IPS-18c (cell line): ENCODE measurements around the gene KLK5.
"Not testable (repeated sequence)": the region's sequence is repeated elsewhere in the genome, so short reads cannot be mapped to it uniquely, and the experiment has no call there.

Source experiments
- H3K4me3 ChIP-seq: 2 replicates; pipeline ENCODE4 v1.7.0; 2013; ENCODE audit warnings: low read depth, mild to moderate bottlenecking, low read length, moderate library complexity; ENCODE audit not compliant: insufficient read depth
- H3K9me3 ChIP-seq: one replicate; pipeline ENCODE4 v1.6.1; 2013; ENCODE audit warnings: mild to moderate bottlenecking, low read length, moderate library complexity; ENCODE audit not compliant: control insufficient read depth, insufficient read depth

Gene KLK5

GRCh38 chr19:50974702-50975556 is 22.1 kb upstream of the KLK5 start:
- no peak overlapping the region for H3K4me3 ChIP-seq
- H3K9me3 ChIP-seq, result peaks cover 4% of the 10 kb centered on the region

- Histone ChIP-seq H3K4me3 (no peak overlapping the region; the same call in 1 of the 2 replicates), H3K9me3 (peaks cover 2% of the 10 kb centered on the region)
Measured at GRCh38 chr19:50972795-50973376, 20.0 kb upstream of the KLK5 start.

- not testable (repeated sequence) for H3K4me3 ChIP-seq, H3K9me3 ChIP-seq
Measured at GRCh38 chr19:50969810-50970209, 17.0 kb upstream of the KLK5 start.

- Histone ChIP-seq H3K4me3 (no peak within 1 kb of the TSS; the same call in 1 of the 2 replicates), H3K9me3 (peaks cover 2% of the 10 kb centered on the region)
Measured at GRCh38 chr19:50969413-50969760, 16.5 kb upstream of the KLK5 start, which contains the start of gene KLK6. Gene KLK6, minus strand, starts transcription at chr19:50969591. Its CDS starts 1,487 bp downstream, at chr19:50968104.

- H3K9me3 ChIP-seq, result peaks cover 2% of the 10 kb centered on the region
- no peak overlapping the region; the same call in 1 of the 2 replicates for H3K4me3 ChIP-seq
Measured at GRCh38 chr19:50968716-50969412, 16.0 kb upstream of the KLK5 start.

- Histone ChIP-seq H3K4me3 (no peak overlapping the region), H3K9me3 (peaks cover 2% of the 10 kb centered on the region)
Measured at GRCh38 chr19:50967929-50968715, 15.3 kb upstream of the KLK5 start.

GRCh38 chr19:50964266-50964665 is 11.4 kb upstream of the KLK5 start:
- H3K4me3 ChIP-seq, result no peak overlapping the region
- no peaks in the 10 kb centered on the region for H3K9me3 ChIP-seq

- no peaks in the 10 kb centered on the region for H3K9me3 ChIP-seq
- no peak overlapping the region for H3K4me3 ChIP-seq
Measured at GRCh38 chr19:50963381-50963780, 10.5 kb upstream of the KLK5 start.

- Histone ChIP-seq H3K9me3 (no peaks in the 10 kb centered on the region), H3K4me3 (no peak overlapping the region)
Measured at GRCh38 chr19:50962245-50962644, 9.4 kb upstream of the KLK5 start.

- no peak overlapping the region for H3K4me3 ChIP-seq
- H3K9me3 ChIP-seq, result no peaks in the 10 kb centered on the region
Measured at GRCh38 chr19:50959731-50960500, 7.1 kb upstream of the KLK5 start.

GRCh38 chr19:50957587-50957986 is 4.7 kb upstream of the KLK5 start:
- no peaks in the 10 kb centered on the region for H3K9me3 ChIP-seq

GRCh38 chr19:50949861-50950260 is 3.0 kb downstream of the KLK5 start:
- no peak overlapping the region for H3K4me3 ChIP-seq
- H3K9me3 ChIP-seq, result no peaks in the 10 kb centered on the region

More at GRCh38 chr19:50957587-50957986, 4.7 kb upstream of the KLK5 start:
- H3K4me3 ChIP-seq, result no peak overlapping the region

GRCh38 chr19:50947123-50947522 is 5.7 kb downstream of the KLK5 start:
- Histone ChIP-seq H3K9me3 (no peaks in the 10 kb centered on the region), H3K4me3 (no peak overlapping the region)

- H3K4me3 ChIP-seq, result no peak overlapping the region
- no peaks in the 10 kb centered on the region for H3K9me3 ChIP-seq
Measured at GRCh38 chr19:50944795-50945194, 8.0 kb downstream of the KLK5 start.

- no peak overlapping the region for H3K4me3 ChIP-seq
Measured at GRCh38 chr19:50943074-50943828, 9.6 kb downstream of the KLK5 start.

GRCh38 chr19:50939596-50939995 is 13.2 kb downstream of the KLK5 start:
- H3K4me3 ChIP-seq, result no peak overlapping the region
- no peaks in the 10 kb centered on the region for H3K9me3 ChIP-seq

More at GRCh38 chr19:50943074-50943828, 9.6 kb downstream of the KLK5 start:
- no peaks in the 10 kb centered on the region for H3K9me3 ChIP-seq
